Testis (tissue), 2 donors: ENCODE measurements around the gene FARS2.

Experiments
- CTCF ChIP-seq, 3 experiments: fragments of 450-650 bp in 2 of 3; fragments of 200-600 bp in 1 of 3; sonication (generic) in 1 of 3; IDR thresholded peaks; one replicate each; pipeline ENCODE4 v1.5.1; 2016 to 2019; ENCODE audit warnings: antibody characterized with exemption in 3 of 3, mild to moderate bottlenecking in 2 of 3, moderate library complexity in 1 of 3
- POLR2A ChIP-seq: fragments of 450-650 bp; IDR thresholded peaks from one replicate; pipeline ENCODE4 v1.6.1; 2017; ENCODE audit warnings: antibody characterized with exemption, mild to moderate bottlenecking, moderate library complexity

- no peak for TF ChIP-seq CTCF (IDR thresholded peaks at IDR 0.05)
- no peak for TF ChIP-seq POLR2A
Measured at GRCh38 chr6:5333658-5334057, 72.3 kb downstream of the FARS2 start.
